H1 (cell line): ENCODE measurements around the gene MOV10L1.

Experiments used
- BCL11A ChIP-seq, 2 experiments: IDR thresholded peaks; one replicate each; pipeline ENCODE4 v1.6.1; 2011; ENCODE audit warnings: low read depth in 2 of 2, low read length in 2 of 2, mild to moderate bottlenecking in 2 of 2
- CBX5 ChIP-seq: fragments of 300-800, 300-1000 bp; sonication (generic); IDR thresholded peaks from 2 replicates; pipeline ENCODE4 v1.7.1; 2016; ENCODE audit warnings: antibody characterized with exemption, low read length, low read depth
- CEBPB ChIP-seq: IDR thresholded peaks from 2 replicates; pipeline ENCODE4 v1.6.1; 2012; ENCODE audit warnings: low read depth, low read length
- EP300 ChIP-seq, 2 experiments: IDR thresholded peaks; 1 replicate in 1 of 2; 2 replicates in 1 of 2; pipeline ENCODE4 v1.6.1; 2011 to 2012; ENCODE audit warnings: low read depth in 2 of 2, low read length in 2 of 2, mild to moderate bottlenecking in 2 of 2, borderline replicate concordance in 1 of 2, inconsistent platforms in 1 of 2, moderate library complexity in 1 of 2
- KDM5A ChIP-seq: fragments of 200-600 bp; IDR thresholded peaks from 2 replicates; pipeline ENCODE4 v1.7.1; 2012; ENCODE audit warnings: mild to moderate bottlenecking, low read length, inconsistent platforms, mixed read lengths
- POLR2A ChIP-seq, 2 experiments: IDR thresholded peaks; 1 replicate in 1 of 2; 2 replicates in 1 of 2; pipeline ENCODE4 v1.6.1; 2011; ENCODE audit warnings: low read depth in 2 of 2, low read length in 2 of 2, mild to moderate bottlenecking in 2 of 2; ENCODE audit errors: control extremely low read depth in 1 of 2

- TF ChIP-seq BCL11A (IDR thresholded peaks at IDR 0.05; ENCODE audit: low read depth in 2 of 2, low read length in 2 of 2) (no peak), POLR2A (IDR thresholded peaks at IDR 0.05; ENCODE audit: control extremely low read depth in 1 of 2, low read depth in 2 of 2, low read length in 2 of 2) (no peak), KDM5A (no peak), CBX5 (no peak), CEBPB (no peak), EP300 (IDR thresholded peaks at IDR 0.05; ENCODE audit: borderline replicate concordance in 1 of 2, low read depth in 2 of 2, low read length in 2 of 2) (no peak)
These were observed 58.3 kb downstream of the MOV10L1 start for GRCh38 chr22:50148166-50148500.
